Adrenal gland (tissue), 12 donors: ENCODE data around the gene AHRR. TPM values are rescaled to one million over a fixed set of nuclear protein-coding genes. Genes with fewer than 3 reads are reported as not detected.

Experiments used
- DNase-seq, 7 donors: peaks; one replicate each; pipeline ENCODE4 v3.0.0-alpha.2; 2019 to 2020
- H3K27ac ChIP-seq, 5 donors: fragments of 200-600 bp; sonication (generic) in 4 of 5; 1 replicate in 3 of 5; 2 replicates in 2 of 5; pipeline versions ENCODE4 v1.5.1 to v1.8.0; 2016 to 2020; ENCODE audit warnings: mild to moderate bottlenecking in 1 of 5
- H3K27me3 ChIP-seq: fragments of 200-600 bp; 2 replicates; pipeline ENCODE4 v1.8.0; 2021
- H3K36me3 ChIP-seq, 2 donors: fragments of 200-600 bp; replicated peaks in 1 of 2; 1 replicate in 1 of 2; 2 replicates in 1 of 2; pipeline versions ENCODE4 v1.5.1 to v1.8.0; 2018 to 2022
- H3K4me1 ChIP-seq, 2 donors: fragments of 200-600 bp; replicated peaks in 1 of 2; 1 replicate in 1 of 2; 2 replicates in 1 of 2; pipeline versions ENCODE4 v1.5.1 to v1.8.0; 2018 to 2021
- H3K4me3 ChIP-seq, 4 donors: fragments of 200-600 bp; sonication (generic) in 3 of 4; one replicate each; pipeline ENCODE4 v1.5.1; 2016 to 2018
- H3K9me3 ChIP-seq, 3 donors: fragments of 200-600 bp; sonication (generic) in 1 of 3; replicated peaks in 1 of 3; 1 replicate in 2 of 3; 2 replicates in 1 of 3; pipeline versions ENCODE4 v1.5.1 to v1.8.0; 2016 to 2021
- POLR2A ChIP-seq, 2 donors: fragments of 450-650 bp; IDR thresholded peaks; one replicate each; pipeline ENCODE4 v1.6.1; 2017; ENCODE audit warnings: antibody characterized with exemption in 2 of 2, mild to moderate bottlenecking in 2 of 2, moderate library complexity in 1 of 2
- WGBS, 4 donors: extraction: QIAGEN DNeasy Blood & Tissue Kit in 2 of 4; methylation state at CpG; one replicate each; pipeline versions ENCODE4 v1.1.5 to v1.1.7; 2013 to 2017; 5-methylcytosine and 5-hydroxymethylcytosine counted together
- intact Hi-C, 2 donors: fragments of 100-400 bp; cut with DNase I; formaldehyde crosslinking; loops; one replicate each; pipeline versions ENCODE4 v1.14.1 to v1.15.0; 2022 to 2023
- polyA plus RNA-seq, 3 donors: library from polyadenylated mRNA; stranded (reverse); fragments of 200-250 nt in 2 of 3; fragments of 350-450 nt in 1 of 3; fragmentation: Illumina TruSeq in 1 of 3; extraction: RNeasy Lipid Tissue Mini Kit (QIAGEN cat#74804) in 1 of 3; gene quantifications; one replicate each; pipeline ENCODE4 v1.2.3, GENCODE V29; 2013 to 2014
- total RNA-seq, 9 donors: library from RNA; depleted of rRNA in 4 of 9; stranded (reverse); fragments of >200 nt in 4 of 9; fragments of 120-200 nt in 1 of 9; fragmentation: NEBNext Ultra II Directional in 1 of 9; extraction: Animal tissue kit (Norgen Biotek cat#: 25700) in 1 of 9; gene quantifications; one replicate each; pipeline versions ENCODE4 v1.1.0 to v1.2.4, GENCODE V29; 2013 to 2023
- TF ChIP-seq, protein P1 (sequence below), 6 experiments: fragments of 450-650 bp in 4 of 6; fragments of 200-600 bp in 2 of 6; sonication (generic) in 1 of 6; IDR thresholded peaks; 1 replicate in 5 of 6; 2 replicates in 1 of 6; pipeline versions ENCODE4 v1.5.1 to v1.8.0; 2016 to 2021; ENCODE audit warnings: antibody characterized with exemption in 6 of 6, mild to moderate bottlenecking in 2 of 6, moderate library complexity in 1 of 6
- donor health status: healthy with polysubstance abuse.
- donor health status: Bipolar disorder and iron deficiency.
- donor health status: DM: yes; HTN: yes; CAD: no.
- donor health status: DM: no; HTN: no; CAD: no.
- donor health status: DM: no; HTN: no; CAD: no.
- donor health status: DM: yes; HTN: yes; CAD: no.

Gene AHRR
- total and polyA plus RNA-seq, 12 donors = 0.17 to 3.6 (median 0.99) TPM

DNA sequence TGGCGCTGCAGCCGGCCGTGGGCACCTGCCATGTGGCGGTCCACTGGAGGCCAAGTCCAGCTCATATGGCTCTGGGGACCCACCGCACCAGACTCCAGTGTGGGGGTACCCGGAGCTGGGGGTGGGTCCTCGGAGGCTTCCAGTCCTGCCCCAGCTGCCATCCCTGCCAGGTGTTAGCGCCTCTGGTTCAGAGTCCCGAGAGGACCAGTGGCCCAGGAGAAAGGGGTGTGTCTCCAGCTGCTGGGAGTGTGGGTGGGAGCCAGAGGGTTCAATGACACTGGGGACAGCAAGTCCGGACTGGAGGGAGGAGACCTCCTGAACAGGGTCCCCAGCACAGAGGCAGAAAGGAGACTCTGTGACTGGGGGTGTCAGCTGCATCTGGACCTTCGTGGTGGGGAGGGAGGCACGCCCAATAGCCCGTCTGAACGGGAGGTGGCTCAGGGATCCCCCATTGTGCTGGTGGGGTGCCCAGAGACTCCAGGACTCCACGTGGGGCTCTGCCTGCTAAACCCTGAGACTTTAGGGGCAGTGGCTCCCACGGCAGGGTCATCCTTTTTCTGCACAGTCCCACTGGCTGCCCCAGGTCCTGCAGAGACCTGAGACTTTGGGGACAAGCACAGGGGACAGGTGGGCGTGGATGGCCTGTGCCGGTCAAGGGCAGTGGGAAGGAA is 2.4 kb upstream of the AHRR start:
- Histone ChIP-seq H3K27me3 (peaks cover 18% of the 10 kb centered on the region), H3K36me3 (peaks cover 0 to 21% of the 10 kb centered on the region in 2 donors), H3K4me3 (no peak overlapping the region), H3K9me3 (no peaks in the 10 kb centered on the region), H3K4me1 (peaks cover 6 to 17% of the 10 kb centered on the region in 2 donors), H3K27ac (no peak overlapping the region)
- DNase-seq = peak in 1 of 7 donors; percentile 42
- no peak for TF ChIP-seq POLR2A (IDR thresholded peaks at IDR 0.05)
- TF ChIP-seq, protein P1, sequence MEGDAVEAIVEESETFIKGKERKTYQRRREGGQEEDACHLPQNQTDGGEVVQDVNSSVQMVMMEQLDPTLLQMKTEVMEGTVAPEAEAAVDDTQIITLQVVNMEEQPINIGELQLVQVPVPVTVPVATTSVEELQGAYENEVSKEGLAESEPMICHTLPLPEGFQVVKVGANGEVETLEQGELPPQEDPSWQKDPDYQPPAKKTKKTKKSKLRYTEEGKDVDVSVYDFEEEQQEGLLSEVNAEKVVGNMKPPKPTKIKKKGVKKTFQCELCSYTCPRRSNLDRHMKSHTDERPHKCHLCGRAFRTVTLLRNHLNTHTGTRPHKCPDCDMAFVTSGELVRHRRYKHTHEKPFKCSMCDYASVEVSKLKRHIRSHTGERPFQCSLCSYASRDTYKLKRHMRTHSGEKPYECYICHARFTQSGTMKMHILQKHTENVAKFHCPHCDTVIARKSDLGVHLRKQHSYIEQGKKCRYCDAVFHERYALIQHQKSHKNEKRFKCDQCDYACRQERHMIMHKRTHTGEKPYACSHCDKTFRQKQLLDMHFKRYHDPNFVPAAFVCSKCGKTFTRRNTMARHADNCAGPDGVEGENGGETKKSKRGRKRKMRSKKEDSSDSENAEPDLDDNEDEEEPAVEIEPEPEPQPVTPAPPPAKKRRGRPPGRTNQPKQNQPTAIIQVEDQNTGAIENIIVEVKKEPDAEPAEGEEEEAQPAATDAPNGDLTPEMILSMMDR (IDR thresholded peaks at IDR 0.05) = no peak
- 46 to 63% (median 54%) methylated on average over 6 to 18 of the region's 18 CpGs for WGBS, 4 donors
- intact Hi-C loops = no loop called here

DNA sequence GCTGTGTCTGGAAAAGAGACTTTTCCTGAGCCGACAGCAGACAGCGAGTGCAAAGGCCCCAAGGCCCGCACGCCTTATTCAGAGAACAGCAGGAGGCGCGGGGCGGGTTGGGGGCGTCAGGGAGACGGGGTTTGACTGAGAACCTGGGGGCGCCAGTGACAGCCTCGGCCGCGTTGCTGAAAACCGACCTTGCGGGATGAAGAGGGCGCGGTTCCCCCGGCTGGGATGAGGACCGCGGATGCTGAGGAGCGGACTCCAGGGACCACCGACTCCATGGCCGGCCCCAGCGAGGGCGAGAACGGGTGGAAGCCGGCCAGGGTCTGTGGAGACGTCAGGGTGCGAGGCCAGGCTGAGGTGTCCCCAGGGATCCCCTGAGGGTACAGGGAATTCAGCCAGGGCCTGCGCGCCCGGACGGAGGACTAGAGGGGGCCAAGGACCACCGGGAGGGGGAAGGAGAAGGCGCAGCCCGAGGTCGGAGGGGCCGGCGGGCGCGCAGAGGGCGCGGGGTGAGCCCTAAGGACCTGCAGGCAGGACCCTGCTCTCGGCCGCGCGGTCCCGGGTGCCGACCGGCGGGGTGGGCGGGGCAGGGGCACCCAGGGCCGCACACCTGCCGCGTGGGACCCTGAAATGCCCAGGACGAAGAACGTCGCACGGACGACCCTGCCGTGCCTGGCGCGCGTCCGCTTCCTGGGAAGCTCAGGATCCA is 837 bp upstream of the AHRR start:
- intact Hi-C loops = no loop called here
- Histone ChIP-seq H3K9me3 (no peaks in the 10 kb centered on the region), H3K4me3 (peak overlapping the region in 2 of 4 donors; percentile 37 to 60), H3K27me3 (peaks cover 18% of the 10 kb centered on the region), H3K27ac (no peak overlapping the region), H3K4me1 (peaks cover 6 to 17% of the 10 kb centered on the region in 2 donors), H3K36me3 (peaks cover 0 to 5% of the 10 kb centered on the region in 2 donors)
- TF ChIP-seq, protein P1 (IDR thresholded peaks at IDR 0.05) = no peak
- no peak for TF ChIP-seq POLR2A (IDR thresholded peaks at IDR 0.05)
- 0 to 5% (median 4%) methylated on average over 14 to 65 of the region's 65 CpGs for WGBS, 4 donors
- DNase-seq = no peak

DNA sequence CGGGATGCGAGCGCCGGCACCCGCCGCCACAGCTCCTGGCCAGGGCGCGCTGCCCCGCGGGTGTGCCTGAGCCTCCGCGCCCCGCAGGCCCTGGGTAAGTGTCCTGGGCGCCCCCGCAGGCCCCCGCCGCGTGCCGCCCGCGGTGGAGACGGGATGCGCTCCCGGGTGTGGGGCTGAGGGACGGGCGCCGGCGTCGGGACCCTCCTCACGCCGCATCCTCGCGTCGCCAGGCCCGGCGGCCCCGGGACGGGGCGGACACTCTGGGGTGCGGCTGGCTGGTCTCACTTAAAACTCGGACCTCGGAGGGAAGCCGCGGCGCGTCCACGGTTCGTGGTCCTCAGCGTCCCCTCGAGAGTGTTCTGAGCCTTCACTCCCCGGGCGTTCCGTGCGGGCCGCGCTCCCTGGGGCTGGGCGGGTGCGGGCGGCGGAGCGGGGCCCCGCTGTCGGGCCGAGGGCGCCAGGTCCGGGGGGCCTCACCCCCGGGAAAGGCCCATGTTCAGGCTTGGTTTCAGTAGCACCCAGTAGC is 275 bp downstream of the AHRR start:
- H3K4me3 ChIP-seq = peak overlapping the region in 2 of 4 donors; percentile 37 to 60
- H3K27me3 ChIP-seq = peaks cover 18% of the 10 kb centered on the region
- H3K36me3 ChIP-seq = no peaks in the 10 kb centered on the region
- no peak overlapping the region for H3K27ac ChIP-seq
- TF ChIP-seq POLR2A (IDR thresholded peaks at IDR 0.05) = no peak
- TF ChIP-seq, protein P1 (IDR thresholded peaks at IDR 0.05) = no peak
- 0 to 2% (median 1%) methylated on average over 1 to 67 of the region's 67 CpGs for WGBS, 4 donors
- no peak for DNase-seq
- intact Hi-C loops = no loop called here
- no peaks in the 10 kb centered on the region for H3K9me3 ChIP-seq
- H3K4me1 ChIP-seq = peaks cover 6 to 17% of the 10 kb centered on the region in 2 donors

DNA sequence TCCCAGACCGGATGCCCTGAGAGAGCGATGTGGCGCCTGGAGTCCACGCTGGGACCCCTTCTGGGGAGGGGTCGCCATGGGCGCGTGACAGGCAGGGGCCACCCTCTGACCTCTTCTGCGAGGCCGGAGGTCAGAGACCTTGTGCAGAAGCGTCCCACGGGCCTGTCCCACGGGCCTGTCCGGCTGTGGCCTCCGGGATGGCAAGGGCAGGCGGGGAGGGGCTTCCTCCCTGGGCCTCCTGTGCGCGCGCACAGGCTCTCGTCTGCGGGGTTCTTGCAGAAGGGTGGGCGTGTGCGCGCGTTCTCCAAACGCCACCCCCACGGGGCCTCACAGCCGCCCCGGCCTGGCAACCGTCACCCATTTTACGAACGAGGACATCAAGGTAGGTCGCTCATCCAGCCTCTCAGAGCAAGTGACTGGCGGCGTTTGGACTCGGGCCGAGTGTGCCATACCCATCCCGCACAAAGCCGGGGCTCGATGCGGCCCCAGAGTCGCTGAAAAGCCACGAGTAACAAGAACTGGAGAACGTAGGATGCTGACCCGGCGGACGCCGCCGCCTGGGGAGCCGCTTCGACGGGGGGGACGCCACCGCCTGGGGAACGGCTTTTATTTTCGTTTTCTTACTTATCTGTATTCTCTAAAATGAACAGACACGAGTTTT is 897 bp downstream of the AHRR start:
- DNase-seq = peak in 1 of 7 donors; percentile 51

More for the DNA sequence above, 897 bp downstream of the AHRR start:
- no peak for TF ChIP-seq POLR2A (IDR thresholded peaks at IDR 0.05)
- TF ChIP-seq, protein P1 (IDR thresholded peaks at IDR 0.05) = no peak
- no peaks in the 10 kb centered on the region for H3K9me3 ChIP-seq
- H3K36me3 ChIP-seq = no peaks in the 10 kb centered on the region
- H3K4me1 ChIP-seq = peaks cover 6 to 17% of the 10 kb centered on the region in 2 donors
- peaks cover 18% of the 10 kb centered on the region for H3K27me3 ChIP-seq
- no peak overlapping the region for H3K27ac ChIP-seq
- intact Hi-C loops = no loop called here
- 45 to 85% (median 64%) methylated on average over 16 to 56 of the region's 56 CpGs for whole genome bisulfite sequencing, 4 donors
- H3K4me3 ChIP-seq = peak overlapping the region in 1 of 4 donors; percentile 60
